Measurements from ENCODE around the gene SERINC2. TPM values are rescaled to one million over a fixed set of nuclear protein-coding genes. Genes with fewer than 3 reads are reported as not detected.

Gene SERINC2
- total and polyA plus RNA-seq, 9 of the 15 experiments (the other 6 are each of a cell fraction or from before 2014, with no cell fraction given), result 0.07 to 1.2 (median 0.70) TPM; not detected in 2

DNA sequence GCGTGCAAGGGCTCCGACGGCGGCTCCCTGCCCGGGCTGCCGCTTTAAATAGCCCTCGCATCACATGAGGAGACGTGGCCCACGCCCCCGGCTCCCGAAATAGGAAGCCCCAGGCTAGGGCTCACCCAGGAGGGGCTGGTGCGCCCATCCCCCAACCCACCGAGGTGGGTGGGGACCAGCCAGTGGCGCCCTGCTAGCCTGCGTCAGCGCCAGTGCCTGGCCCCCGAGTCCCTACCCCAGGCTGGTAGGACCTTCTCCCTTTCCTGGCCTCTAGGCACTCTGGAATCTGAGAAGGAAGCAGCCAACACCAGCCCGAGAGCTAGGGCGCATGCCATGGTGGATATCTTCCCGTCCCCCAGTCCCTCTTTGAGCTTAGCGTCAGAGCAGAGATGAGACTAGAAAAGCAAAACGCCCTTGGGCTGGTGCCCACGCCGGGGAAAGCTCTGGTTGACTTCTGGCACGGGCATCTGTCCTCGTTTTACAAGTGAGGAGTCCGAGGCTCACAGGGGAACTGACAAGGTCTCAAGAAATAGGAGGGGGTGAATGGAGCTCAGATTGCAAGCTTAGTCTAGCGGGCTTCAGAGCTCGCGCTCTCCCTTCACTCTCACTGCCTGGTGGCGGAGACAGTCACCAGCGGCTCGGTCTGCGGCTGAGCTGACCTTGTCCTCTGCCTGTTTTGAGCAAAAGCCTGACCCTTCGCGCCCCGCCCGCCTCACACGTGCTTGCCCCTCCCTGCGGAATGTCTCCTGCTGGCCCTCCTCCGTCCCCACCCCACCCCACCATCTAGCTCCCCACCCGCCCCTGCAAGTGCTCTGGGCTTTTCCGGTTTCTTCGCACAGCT, 39.7 kb upstream of the SERINC2 start, which contains the start of gene FABP3 (continued):
- TF ChIP-seq POLR2G (IDR thresholded peaks at IDR 0.05; ENCODE audit: low read depth, low read length) (peak; percentile 62), XRCC4 (IDR thresholded peaks at IDR 0.05; ENCODE audit: extremely low read depth, insufficient read depth, insufficient read length) (no peak), TOE1 (IDR thresholded peaks at IDR 0.05; ENCODE audit: borderline replicate concordance) (no peak), TOE1 (CRISPR knock-in tag; IDR thresholded peaks at IDR 0.05; ENCODE audit: borderline replicate concordance, low read depth) (no peak), PCBP2 (IDR thresholded peaks at IDR 0.05; ENCODE audit: low read depth, low read length, poor library complexity, severe bottlenecking) (no peak), KLF16 (IDR thresholded peaks at IDR 0.05) (no peak), ZNF444 (CRISPR knock-in tag; IDR thresholded peaks at IDR 0.05) (no peak), ZNF408 (CRISPR knock-in tag; IDR thresholded peaks at IDR 0.05; ENCODE audit: low read depth) (no peak), ZNF354B (CRISPR knock-in tag; IDR thresholded peaks at IDR 0.05) (no peak), WHSC1 (IDR thresholded peaks at IDR 0.05; ENCODE audit: low read length) (no peak), PRPF4 (IDR thresholded peaks at IDR 0.05; ENCODE audit: insufficient read depth, low read depth, low read length, poor library complexity, severe bottlenecking) (no peak), NFYB (IDR thresholded peaks at IDR 0.05; ENCODE audit: extremely low read depth, insufficient read length) (no peak)
- TF ChIP-seq, protein P1, sequence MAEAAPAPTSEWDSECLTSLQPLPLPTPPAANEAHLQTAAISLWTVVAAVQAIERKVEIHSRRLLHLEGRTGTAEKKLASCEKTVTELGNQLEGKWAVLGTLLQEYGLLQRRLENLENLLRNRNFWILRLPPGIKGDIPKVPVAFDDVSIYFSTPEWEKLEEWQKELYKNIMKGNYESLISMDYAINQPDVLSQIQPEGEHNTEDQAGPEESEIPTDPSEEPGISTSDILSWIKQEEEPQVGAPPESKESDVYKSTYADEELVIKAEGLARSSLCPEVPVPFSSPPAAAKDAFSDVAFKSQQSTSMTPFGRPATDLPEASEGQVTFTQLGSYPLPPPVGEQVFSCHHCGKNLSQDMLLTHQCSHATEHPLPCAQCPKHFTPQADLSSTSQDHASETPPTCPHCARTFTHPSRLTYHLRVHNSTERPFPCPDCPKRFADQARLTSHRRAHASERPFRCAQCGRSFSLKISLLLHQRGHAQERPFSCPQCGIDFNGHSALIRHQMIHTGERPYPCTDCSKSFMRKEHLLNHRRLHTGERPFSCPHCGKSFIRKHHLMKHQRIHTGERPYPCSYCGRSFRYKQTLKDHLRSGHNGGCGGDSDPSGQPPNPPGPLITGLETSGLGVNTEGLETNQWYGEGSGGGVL (CRISPR knock-in tag; IDR thresholded peaks at IDR 0.05), result no peak
- TF ChIP-seq, protein P2, sequence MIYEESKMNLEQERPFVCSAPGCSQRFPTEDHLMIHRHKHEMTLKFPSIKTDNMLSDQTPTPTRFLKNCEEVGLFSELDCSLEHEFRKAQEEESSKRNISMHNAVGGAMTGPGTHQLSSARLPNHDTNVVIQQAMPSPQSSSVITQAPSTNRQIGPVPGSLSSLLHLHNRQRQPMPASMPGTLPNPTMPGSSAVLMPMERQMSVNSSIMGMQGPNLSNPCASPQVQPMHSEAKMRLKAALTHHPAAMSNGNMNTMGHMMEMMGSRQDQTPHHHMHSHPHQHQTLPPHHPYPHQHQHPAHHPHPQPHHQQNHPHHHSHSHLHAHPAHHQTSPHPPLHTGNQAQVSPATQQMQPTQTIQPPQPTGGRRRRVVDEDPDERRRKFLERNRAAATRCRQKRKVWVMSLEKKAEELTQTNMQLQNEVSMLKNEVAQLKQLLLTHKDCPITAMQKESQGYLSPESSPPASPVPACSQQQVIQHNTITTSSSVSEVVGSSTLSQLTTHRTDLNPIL (CRISPR knock-in tag; IDR thresholded peaks at IDR 0.05), result no peak
- TF ChIP-seq, protein P3, sequence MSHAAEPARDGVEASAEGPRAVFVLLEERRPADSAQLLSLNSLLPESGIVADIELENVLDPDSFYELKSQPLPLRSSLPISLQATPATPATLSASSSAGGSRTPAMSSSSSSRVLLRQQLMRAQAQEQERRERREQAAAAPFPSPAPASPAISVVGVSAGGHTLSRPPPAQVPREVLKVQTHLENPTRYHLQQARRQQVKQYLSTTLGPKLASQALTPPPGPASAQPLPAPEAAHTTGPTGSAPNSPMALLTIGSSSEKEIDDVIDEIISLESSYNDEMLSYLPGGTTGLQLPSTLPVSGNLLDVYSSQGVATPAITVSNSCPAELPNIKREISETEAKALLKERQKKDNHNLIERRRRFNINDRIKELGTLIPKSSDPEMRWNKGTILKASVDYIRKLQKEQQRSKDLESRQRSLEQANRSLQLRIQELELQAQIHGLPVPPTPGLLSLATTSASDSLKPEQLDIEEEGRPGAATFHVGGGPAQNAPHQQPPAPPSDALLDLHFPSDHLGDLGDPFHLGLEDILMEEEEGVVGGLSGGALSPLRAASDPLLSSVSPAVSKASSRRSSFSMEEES (CRISPR knock-in tag; IDR thresholded peaks at IDR 0.05), result no peak
- TF ChIP-seq, protein P4, sequence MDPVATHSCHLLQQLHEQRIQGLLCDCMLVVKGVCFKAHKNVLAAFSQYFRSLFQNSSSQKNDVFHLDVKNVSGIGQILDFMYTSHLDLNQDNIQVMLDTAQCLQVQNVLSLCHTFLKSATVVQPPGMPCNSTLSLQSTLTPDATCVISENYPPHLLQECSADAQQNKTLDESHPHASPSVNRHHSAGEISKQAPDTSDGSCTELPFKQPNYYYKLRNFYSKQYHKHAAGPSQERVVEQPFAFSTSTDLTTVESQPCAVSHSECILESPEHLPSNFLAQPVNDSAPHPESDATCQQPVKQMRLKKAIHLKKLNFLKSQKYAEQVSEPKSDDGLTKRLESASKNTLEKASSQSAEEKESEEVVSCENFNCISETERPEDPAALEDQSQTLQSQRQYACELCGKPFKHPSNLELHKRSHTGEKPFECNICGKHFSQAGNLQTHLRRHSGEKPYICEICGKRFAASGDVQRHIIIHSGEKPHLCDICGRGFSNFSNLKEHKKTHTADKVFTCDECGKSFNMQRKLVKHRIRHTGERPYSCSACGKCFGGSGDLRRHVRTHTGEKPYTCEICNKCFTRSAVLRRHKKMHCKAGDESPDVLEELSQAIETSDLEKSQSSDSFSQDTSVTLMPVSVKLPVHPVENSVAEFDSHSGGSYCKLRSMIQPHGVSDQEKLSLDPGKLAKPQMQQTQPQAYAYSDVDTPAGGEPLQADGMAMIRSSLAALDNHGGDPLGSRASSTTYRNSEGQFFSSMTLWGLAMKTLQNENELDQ (CRISPR knock-in tag; IDR thresholded peaks at IDR 0.05; ENCODE audit: borderline replicate concordance), result no peak
- TF ChIP-seq, protein P5, sequence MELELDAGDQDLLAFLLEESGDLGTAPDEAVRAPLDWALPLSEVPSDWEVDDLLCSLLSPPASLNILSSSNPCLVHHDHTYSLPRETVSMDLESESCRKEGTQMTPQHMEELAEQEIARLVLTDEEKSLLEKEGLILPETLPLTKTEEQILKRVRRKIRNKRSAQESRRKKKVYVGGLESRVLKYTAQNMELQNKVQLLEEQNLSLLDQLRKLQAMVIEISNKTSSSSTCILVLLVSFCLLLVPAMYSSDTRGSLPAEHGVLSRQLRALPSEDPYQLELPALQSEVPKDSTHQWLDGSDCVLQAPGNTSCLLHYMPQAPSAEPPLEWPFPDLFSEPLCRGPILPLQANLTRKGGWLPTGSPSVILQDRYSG (tag; conservative IDR thresholded peaks at IDR 0.05; ENCODE audit: low read depth), result no peak

Measured in K562 (cell line).